Fibroblast of peridontal ligament (primary cell): ENCODE measurements around the gene TYK2.
A peak's percentile ranks its signal among the peaks of the same experiment; 100 is the strongest.

Experiments used
- DNase-seq: peaks from one replicate; pipeline ENCODE4 v3.0.0-alpha.2; 2010; ENCODE audit errors: extremely low read depth

The TYK2 gene

GRCh38 chr19:10333758-10334587 lies 46.4 kb downstream of the TYK2 start:
- no peak for DNase-seq

- peak; percentile 94 for DNase-seq
Observed at GRCh38 chr19:10332965-10333757, 47.2 kb downstream of the TYK2 start, which contains the start of gene RAVER1. RAVER1 (minus strand) TSS chr19:10333529; CDS start chr19:10333507, 22 bp downstream.

- no peak for DNase-seq
Observed at GRCh38 chr19:10332158-10332964, 48.0 kb downstream of the TYK2 start.

- DNase-seq: no peak
Observed at GRCh38 chr19:10329555-10329954, 50.8 kb downstream of the TYK2 start.

GRCh38 chr19:10328558-10329429 lies 51.6 kb downstream of the TYK2 start:
- DNase-seq: no peak

GRCh38 chr19:10327793-10328192 lies 52.6 kb downstream of the TYK2 start:
- DNase-seq: no peak

GRCh38 chr19:10325732-10326131 lies 54.6 kb downstream of the TYK2 start:
- DNase-seq: no peak

- no peak for DNase-seq
Observed at GRCh38 chr19:10321874-10322835, 58.2 kb downstream of the TYK2 start.

GRCh38 chr19:10321417-10321797 lies 59.0 kb downstream of the TYK2 start:
- no peak for DNase-seq

GRCh38 chr19:10320602-10321416 lies 59.6 kb downstream of the TYK2 start:
- DNase-seq: no peak

- DNase-seq: no peak
Observed at GRCh38 chr19:10318807-10319682, 61.3 kb downstream of the TYK2 start.

GRCh38 chr19:10317857-10318462 lies 62.4 kb downstream of the TYK2 start:
- DNase-seq: no peak

GRCh38 chr19:10317045-10317856 lies 63.1 kb downstream of the TYK2 start:
- DNase-seq: no peak

GRCh38 chr19:10316229-10317044 lies 63.9 kb downstream of the TYK2 start:
- DNase-seq: no peak

- DNase-seq: peak; percentile 74
Observed at GRCh38 chr19:10315335-10316214, 64.8 kb downstream of the TYK2 start, which contains the start of gene FDX2. FDX2 (minus strand) TSS chr19:10316015; CDS start chr19:10315996, 19 bp downstream.
